ENCODE results near the gene CELF4.

DNA sequence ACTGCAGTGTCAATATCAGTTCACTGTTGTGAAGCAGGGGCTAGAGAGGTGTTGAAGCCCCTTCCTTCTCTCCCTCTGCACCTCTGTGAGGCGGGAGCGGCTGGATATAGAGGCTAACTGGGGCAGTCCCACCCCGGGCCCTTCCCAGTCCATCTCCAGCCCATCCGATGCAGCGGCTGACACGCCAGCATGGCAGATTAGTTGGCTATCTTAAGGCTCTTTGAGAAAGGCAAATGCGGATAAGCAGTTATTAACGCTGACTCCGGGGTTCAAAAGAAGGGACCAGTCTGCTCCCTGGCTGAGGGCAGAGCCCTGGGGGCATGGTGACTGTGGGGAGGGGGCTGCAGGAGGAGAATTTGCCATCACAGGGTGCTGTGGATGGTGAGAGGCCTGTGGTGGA is 76.6 kb downstream of the CELF4 start:
- TF ChIP-seq POLR2AphosphoS5 (IDR thresholded peaks at IDR 0.05; ENCODE audit: low read depth, low read length): no peak
- TF ChIP-seq TAF1 (IDR thresholded peaks at IDR 0.05; ENCODE audit: borderline replicate concordance, low read depth, low read length): no peak
- TF ChIP-seq POLR2A (IDR thresholded peaks at IDR 0.05; ENCODE audit: low read depth, low read length): no peak

Measured in GM12892 (cell line).